H1 (cell line): ENCODE measurements around the gene AGR3. TPM values are rescaled to one million over a fixed set of nuclear protein-coding genes. Genes with fewer than 3 reads are reported as not detected.
A peak's percentile ranks its signal among the peaks of the same experiment; 100 is the strongest.

Experiments
- CTCF ChIA-PET: fragments of 300-600 bp; sonication (Branson Sonifier 250); formaldehyde crosslinking; loops from one replicate; lab custom pipeline; 2021; ENCODE audit not compliant: partially characterized antibody; lab: Charles Lee
- POLR2A ChIA-PET: fragments of 300-600 bp; sonication (Branson Sonifier 250); formaldehyde crosslinking; loops from one replicate; lab custom pipeline; 2021; ENCODE audit warnings: inconsistent platforms; ENCODE audit not compliant: partially characterized antibody; lab: Charles Lee
- DNase-seq, 2 experiments: peaks; one replicate each; pipeline versions ENCODE4 v3.0.0 to v3.0.0-alpha.2; 2010 to 2022; ENCODE audit warnings: low spot score in 2 of 2, low read depth in 1 of 2, mixed read lengths in 1 of 2
- FAIRE-seq: peaks from 2 replicates; lab custom pipeline; 2011; peaks lifted over from hg19 to GRCh38; lab: Jason Lieb, UNC
- H2AFZ ChIP-seq: 2 replicates; pipeline ENCODE4 v1.8.1; 2012; ENCODE audit warnings: low read length, inconsistent platforms
- H2AK5ac ChIP-seq: 2 replicates; pipeline ENCODE4 v1.6.1; 2013; ENCODE audit warnings: low read depth, low read length
- H2BK120ac ChIP-seq: replicated peaks from 2 replicates; pipeline ENCODE3; 2013; ENCODE audit warnings: low read depth, low read length, inconsistent platforms
- H2BK12ac ChIP-seq: 2 replicates; pipeline ENCODE4 v1.6.1; 2013; ENCODE audit warnings: low read depth, low read length
- H2BK15ac ChIP-seq: 2 replicates; pipeline ENCODE4 v1.6.1; 2013; ENCODE audit warnings: low read length
- H2BK20ac ChIP-seq: 2 replicates; pipeline ENCODE4 v1.6.1; 2013; ENCODE audit warnings: low read length
- H2BK5ac ChIP-seq: 2 replicates; pipeline ENCODE4 v1.6.1; 2013; ENCODE audit warnings: low read depth, low read length
- H3K14ac ChIP-seq: 2 replicates; pipeline ENCODE4 v1.6.1; 2013; ENCODE audit warnings: inconsistent platforms; ENCODE audit not compliant: insufficient read length
- H3K18ac ChIP-seq: 2 replicates; pipeline ENCODE4 v1.6.1; 2013; ENCODE audit warnings: low read length; ENCODE audit errors: extremely low read depth
- H3K23ac ChIP-seq: 2 replicates; pipeline ENCODE4 v1.6.1; 2013; ENCODE audit warnings: inconsistent platforms; ENCODE audit not compliant: insufficient read length
- H3K23me2 ChIP-seq: 2 replicates; pipeline ENCODE4 v1.6.1; 2013; ENCODE audit warnings: low read depth, low read length
- H3K27ac ChIP-seq: 2 replicates; pipeline ENCODE4 v1.6.1; 2011; ENCODE audit warnings: low read depth, low read length, inconsistent platforms
- H3K27me3 ChIP-seq, 4 experiments: replicated peaks in 1 of 4; 1 replicate in 1 of 4; 2 replicates in 3 of 4; pipeline versions ENCODE4 v1.6.1 to v1.8.1; 2011 to 2013; ENCODE audit warnings: low read length in 3 of 4, mild to moderate bottlenecking in 3 of 4, inconsistent platforms in 2 of 4, mixed read lengths in 2 of 4, moderate library complexity in 1 of 4; ENCODE audit not compliant: control insufficient read depth in 3 of 4, insufficient read depth in 3 of 4; ENCODE audit errors: extremely low read depth in 1 of 4
- H3K36me3 ChIP-seq, 4 experiments: 2 replicates each; pipeline versions ENCODE4 v1.6.1 to v1.8.1; 2011 to 2013; ENCODE audit warnings: mild to moderate bottlenecking in 4 of 4, low read length in 3 of 4, moderate library complexity in 2 of 4, control low read depth in 1 of 4, inconsistent platforms in 1 of 4; ENCODE audit not compliant: insufficient read depth in 4 of 4, control insufficient read depth in 2 of 4
- H3K4ac ChIP-seq: replicated peaks from 2 replicates; pipeline ENCODE3; 2013; ENCODE audit warnings: low read length, low read depth, mixed read lengths, inconsistent platforms; ENCODE audit not compliant: insufficient read length
- H3K4me1 ChIP-seq, 4 experiments: replicated peaks in 1 of 4; 1 replicate in 1 of 4; 2 replicates in 3 of 4; pipeline versions ENCODE4 v1.6.1 to v1.8.1; 2011 to 2013; ENCODE audit warnings: low read length in 3 of 4, inconsistent platforms in 2 of 4, mixed read lengths in 1 of 4; ENCODE audit not compliant: insufficient read depth in 4 of 4, control insufficient read depth in 3 of 4
- H3K4me2 ChIP-seq, 2 experiments: 2 replicates each; pipeline versions ENCODE4 v1.6.1 to v1.8.1; 2011 to 2013; ENCODE audit warnings: low read depth in 2 of 2, low read length in 2 of 2, control low read depth in 1 of 2, inconsistent platforms in 1 of 2, mild to moderate bottlenecking in 1 of 2; ENCODE audit not compliant: insufficient read depth in 1 of 2
- H3K4me3 ChIP-seq, 4 experiments: fragments of 200-600, 300-600 bp in 1 of 4; sonication (generic), shearing (Covaris generic), sonication (Bioruptor Twin) in 1 of 4; 2 replicates each; pipeline versions ENCODE4 v1.5.1 to v1.8.1; 2011 to 2016; ENCODE audit warnings: low read length in 4 of 4, low read depth in 3 of 4, control low read depth in 2 of 4, inconsistent platforms in 2 of 4, mild to moderate bottlenecking in 2 of 4, mixed read lengths in 1 of 4, moderate library complexity in 1 of 4; ENCODE audit not compliant: insufficient read depth in 2 of 4; ENCODE audit errors: extremely low read depth in 1 of 4
- H3K56ac ChIP-seq: replicated peaks from 2 replicates; pipeline ENCODE3; 2013; ENCODE audit warnings: low read depth, mild to moderate bottlenecking, mixed read lengths, low read length, inconsistent platforms; ENCODE audit not compliant: insufficient read length
- H3K79me1 ChIP-seq: 2 replicates; pipeline ENCODE4 v1.6.1; 2013; ENCODE audit warnings: low read depth, low read length, control low read depth
- H3K79me2 ChIP-seq, 2 experiments: 2 replicates each; pipeline versions ENCODE4 v1.6.1 to v1.8.1; 2012 to 2013; ENCODE audit warnings: low read length in 2 of 2, mild to moderate bottlenecking in 2 of 2, inconsistent platforms in 1 of 2; ENCODE audit not compliant: insufficient read depth in 2 of 2, control insufficient read depth in 1 of 2
- H3K9ac ChIP-seq, 4 experiments: replicated peaks in 1 of 4; 1 replicate in 1 of 4; 2 replicates in 3 of 4; pipeline versions ENCODE4 v1.6.1 to v1.8.1; 2011 to 2013; ENCODE audit warnings: low read depth in 3 of 4, low read length in 3 of 4, control low read depth in 2 of 4, mild to moderate bottlenecking in 2 of 4, moderate library complexity in 2 of 4, inconsistent platforms in 1 of 4; ENCODE audit errors: extremely low read depth in 1 of 4
- H3K9me3 ChIP-seq, 2 experiments: 2 replicates each; pipeline versions ENCODE4 v1.6.1 to v1.8.1; 2012 to 2013; ENCODE audit warnings: mild to moderate bottlenecking in 2 of 2, moderate library complexity in 2 of 2, control low read depth in 1 of 2, inconsistent platforms in 1 of 2, low read depth in 1 of 2, low read length in 1 of 2, mixed read lengths in 1 of 2; ENCODE audit not compliant: insufficient read depth in 2 of 2
- H4K20me1 ChIP-seq, 2 experiments: replicated peaks in 1 of 2; 2 replicates each; pipeline versions ENCODE3 to v1.8.1; 2011 to 2013; ENCODE audit warnings: inconsistent platforms in 2 of 2, low read length in 2 of 2, mild to moderate bottlenecking in 1 of 2; ENCODE audit not compliant: insufficient read depth in 2 of 2, control insufficient read depth in 1 of 2
- H4K5ac ChIP-seq: 2 replicates; pipeline ENCODE4 v1.6.1; 2013; ENCODE audit warnings: low read length, low read depth, mixed read lengths, inconsistent platforms; ENCODE audit not compliant: insufficient read length
- H4K8ac ChIP-seq: 2 replicates; pipeline ENCODE4 v1.8.0; 2013; ENCODE audit warnings: mild to moderate bottlenecking, moderate library complexity, low read length, inconsistent platforms; ENCODE audit not compliant: insufficient read depth; ENCODE audit errors: extremely low read depth
- H4K91ac ChIP-seq: replicated peaks from 2 replicates; pipeline ENCODE3; 2013; ENCODE audit warnings: low read length, mixed read lengths, inconsistent platforms; ENCODE audit not compliant: insufficient read length
- JUND ChIP-seq: IDR thresholded peaks from 2 replicates; pipeline ENCODE4 v1.6.1; 2011; ENCODE audit warnings: mild to moderate bottlenecking, improper control_type of control experiment, low read length
- NRF1 ChIP-seq: IDR thresholded peaks from 2 replicates; pipeline ENCODE4 v1.6.1; 2011; ENCODE audit warnings: mild to moderate bottlenecking, low read depth, low read length, improper control_type of control experiment
- WGBS, 2 experiments: shearing (Covaris generic) in 1 of 2; methylation state at CpG; one replicate each; pipeline versions ENCODE4 v1.1.6 to v1.1.7; 2013 to 2015; ENCODE audit warnings: low lambda C conversion rate in 2 of 2, mixed read lengths in 2 of 2, inconsistent platforms in 1 of 2, low coverage in 1 of 2, missing lambda C conversion rate in 1 of 2; ENCODE audit not compliant: insufficient replicate concordance in 2 of 2, insufficient coverage in 1 of 2, insufficient read length in 1 of 2; ENCODE audit errors: extremely low coverage in 1 of 2, missing lambda C conversion rate in 1 of 2; 5-methylcytosine and 5-hydroxymethylcytosine counted together
- polyA plus RNA-seq, 7 experiments: library from polyadenylated mRNA; depleted of rRNA in 3 of 7; stranded (reverse) in 5 of 7; unstranded in 2 of 7; fragments of >200 nt in 5 of 7; fragments of 200-250 nt in 2 of 7; gene quantifications; 1 replicate in 5 of 7; 2 replicates in 1 of 7; 4 replicates in 1 of 7; pipeline versions ENCODE4 v1.2.1 to v1.2.3, GENCODE V29; 2011 to 2013; ENCODE audit warnings: missing spikeins in 2 of 7, mixed read lengths in 2 of 7
- total RNA-seq: library from RNA; stranded (reverse); fragmentation: NEBNext Ultra II Directional; extraction: Animal tissue kit (Norgen Biotek cat#: 25700); gene quantifications from 2 replicates; pipeline ENCODE4 v1.2.1, GENCODE V29; 2021

AGR3 gene
- total and polyA plus RNA-seq, 2 of the 8 experiments (the other 6 are each of a cell fraction or from before 2014, with no cell fraction given) = not detected

DNA sequence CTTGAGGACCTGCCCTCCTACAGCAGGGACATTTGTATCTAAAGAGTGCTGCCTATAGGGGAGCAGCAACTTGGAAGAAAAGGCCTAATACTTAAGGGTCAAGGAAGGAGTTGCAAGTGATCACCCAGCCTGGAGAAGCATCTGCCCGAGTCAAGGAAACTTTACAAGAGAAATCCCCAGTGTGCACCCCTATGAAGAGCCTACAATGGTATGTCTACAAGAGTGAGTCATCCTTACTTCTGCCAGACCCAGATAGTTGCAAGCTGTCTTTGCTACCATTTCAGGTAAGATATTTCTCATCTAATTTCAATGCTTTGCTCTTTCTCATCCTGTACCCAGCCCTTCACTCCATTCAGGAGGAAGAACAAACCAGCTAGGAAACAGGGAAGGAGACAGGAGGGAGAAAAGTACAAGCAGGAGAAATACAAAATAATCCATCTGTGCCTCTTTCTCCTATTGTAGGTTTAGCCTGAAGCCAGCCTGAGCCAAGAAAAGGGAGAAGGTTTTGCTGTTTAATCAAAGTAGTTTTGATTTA is 34.4 kb upstream of the AGR3 start:
- CTCF ChIA-PET = interaction anchor here (1.0 to 3.7 kb wide), 9 partner anchors 10 to 350 kb away, joined by 3 to 52 read pairs (median 12); no protein-coding TSS in a partner anchor
- 84% methylated on average over 1 of the region's 1 CpG; no CpG with 5 or more reads in 1 of the 2 experiments for WGBS, 2 experiments
- no peak overlapping the region for H2BK20ac ChIP-seq

More for the DNA sequence above, 34.4 kb upstream of the AGR3 start:
- Histone ChIP-seq H2BK5ac (no peak overlapping the region), H3K56ac (no peak overlapping the region), H4K20me1 (no peaks in the 10 kb centered on the region), H4K91ac (no peak overlapping the region), H3K4ac (no peak overlapping the region), H2BK15ac (no peak overlapping the region), H2BK120ac (no peak overlapping the region), H3K79me2 (no peaks in the 10 kb centered on the region), H3K9me3 (no peaks in the 10 kb centered on the region), H3K23me2 (no peaks in the 10 kb centered on the region), H3K14ac (no peak overlapping the region), H3K23ac (no peak overlapping the region), H4K5ac (no peak overlapping the region), H3K4me3 (no peak overlapping the region), H3K27ac (no peak overlapping the region), H3K4me1 (peaks cover 0 to 8% (median 0%) of the 10 kb centered on the region in 4 experiments; a peak in 1 of 7 replicates), H3K79me1 (no peaks in the 10 kb centered on the region), H2BK12ac (no peak overlapping the region), H3K27me3 (no peaks in the 10 kb centered on the region), H3K4me2 (no peak overlapping the region), H3K9ac (no peak overlapping the region), H2AK5ac (no peak overlapping the region), H3K18ac (no peak overlapping the region), H4K8ac (no peak overlapping the region), H3K36me3 (no peaks in the 10 kb centered on the region), H2AFZ (peak overlapping the region; percentile 80; the same call in 1 of the 2 replicates)
- POLR2A ChIA-PET = interaction anchor here (0.6 to 0.9 kb wide), 2 partner anchors 10 to 203 kb away, joined by 3 read pairs; no protein-coding TSS in a partner anchor
- DNase-seq (no peak), FAIRE-seq (no peak)
- TF ChIP-seq JUND (peak; percentile 84), NRF1 (no peak)
